GM23338 (cell line): ENCODE measurements around the gene TRAF7. TPM values are rescaled to one million over a fixed set of nuclear protein-coding genes. Genes with fewer than 3 reads are reported as not detected.

ENCODE experiments used
- ATAC-seq: fragments of 200-7000 bp; cut with Tn5 transposase; 3 replicates; pipeline ENCODE4 v1.9.1; 2020
- DNase-seq: peaks from one replicate; pipeline ENCODE4 v3.0.0-alpha.2; 2015; ENCODE audit warnings: low spot score
- H2AFZ ChIP-seq: fragments of 200-600 bp; sonication (generic); 2 replicates; pipeline ENCODE4 v1.8.0; 2016; ENCODE audit warnings: antibody characterized with exemption, mild to moderate bottlenecking, moderate library complexity
- H3F3A ChIP-seq: fragments of 200-600 bp; sonication (generic); replicated peaks from 2 replicates; pipeline ENCODE4 v1.8.0; 2017; ENCODE audit warnings: antibody characterized with exemption, mixed run types, low read depth
- H3K27ac ChIP-seq: fragments of 200-600 bp; sonication (generic); 2 replicates; pipeline ENCODE4 v1.6.1; 2016; ENCODE audit warnings: low read depth
- H3K27me3 ChIP-seq: fragments of 200-600 bp; sonication (generic); 2 replicates; pipeline ENCODE4 v1.8.0; 2016; ENCODE audit warnings: mild to moderate bottlenecking, mixed run types, moderate library complexity; ENCODE audit not compliant: insufficient read depth
- H3K36me3 ChIP-seq: fragments of 200-600 bp; sonication (generic); 2 replicates; pipeline ENCODE4 v1.8.0; 2016; ENCODE audit warnings: mild to moderate bottlenecking; ENCODE audit not compliant: insufficient read depth
- H3K4me1 ChIP-seq: fragments of 200-600 bp; sonication (generic); 2 replicates; pipeline ENCODE4 v1.8.0; 2016; ENCODE audit warnings: mild to moderate bottlenecking, moderate library complexity; ENCODE audit not compliant: insufficient read depth
- H3K4me2 ChIP-seq: fragments of 200-600 bp; sonication (generic); 2 replicates; pipeline ENCODE4 v1.7.1; 2017; ENCODE audit warnings: mixed run types
- H3K4me3 ChIP-seq: fragments of 200-600 bp; sonication (generic); 2 replicates; pipeline ENCODE4 v1.6.1; 2016; ENCODE audit warnings: mixed run types
- H3K79me2 ChIP-seq: fragments of 200-600 bp; sonication (generic); replicated peaks from 2 replicates; pipeline ENCODE4 v1.8.0; 2017; ENCODE audit warnings: mild to moderate bottlenecking; ENCODE audit not compliant: insufficient read depth
- H3K9me2 ChIP-seq: fragments of 200-600 bp; sonication (generic); 2 replicates; pipeline ENCODE4 v1.8.0; 2017; ENCODE audit not compliant: insufficient read depth
- H4K20me1 ChIP-seq: fragments of 200-600 bp; sonication (generic); replicated peaks from 2 replicates; pipeline ENCODE4 v1.8.0; 2017; ENCODE audit warnings: mild to moderate bottlenecking; ENCODE audit not compliant: insufficient read depth
- H3K27ac Mint-ChIP-seq: 2 replicates; pipeline ENCODE4 v1.8.0; 2020; ENCODE audit warnings: inconsistent platforms, mild to moderate bottlenecking, moderate library complexity, mixed read lengths
- H3K27me3 Mint-ChIP-seq: 3 replicates; pipeline ENCODE4 v1.8.0; 2022; ENCODE audit warnings: low read depth, mild to moderate bottlenecking, moderate library complexity, mixed read lengths, inconsistent platforms; ENCODE audit not compliant: insufficient read depth, poor library complexity
- H3K36me3 Mint-ChIP-seq: 3 replicates; pipeline ENCODE4 v1.8.0; 2021; ENCODE audit warnings: low read depth, mild to moderate bottlenecking, inconsistent platforms, moderate library complexity, mixed read lengths
- H3K4me1 Mint-ChIP-seq: 3 replicates; pipeline ENCODE4 v1.8.0; 2020; ENCODE audit warnings: mild to moderate bottlenecking, inconsistent platforms, mixed read lengths
- H3K4me3 Mint-ChIP-seq: 3 replicates; pipeline ENCODE4 v1.8.0; 2021; ENCODE audit warnings: moderate library complexity, mild to moderate bottlenecking, inconsistent platforms, mixed read lengths
- H3K9me3 Mint-ChIP-seq: 3 replicates; pipeline ENCODE4 v1.8.0; 2020; ENCODE audit warnings: moderate library complexity, mild to moderate bottlenecking, inconsistent platforms, mixed read lengths
- CREB1 ChIP-seq: fragments of 250-450 bp; sonication (Bioruptor Pico); IDR thresholded peaks from 2 replicates; pipeline ENCODE4 v1.5.0; 2020; ENCODE audit warnings: low read depth, mild to moderate bottlenecking, moderate library complexity
- ETS1 ChIP-seq: IDR thresholded peaks from 2 replicates; pipeline ENCODE4 v1.6.1; 2016; ENCODE audit warnings: antibody characterized with exemption
- EZH2 ChIP-seq: fragments of 200-600 bp; sonication (generic); IDR thresholded peaks from one replicate; pipeline ENCODE4 v1.8.0; 2017; ENCODE audit warnings: antibody characterized with exemption, mild to moderate bottlenecking, low read depth; ENCODE audit not compliant: unreplicated experiment
- EZH2phosphoT487 ChIP-seq: fragments of 200-600 bp; sonication (generic); IDR thresholded peaks from one replicate; pipeline ENCODE4 v1.8.1; 2018; ENCODE audit warnings: antibody characterized with exemption; ENCODE audit not compliant: unreplicated experiment
- JUNB ChIP-seq: IDR thresholded peaks from one replicate; pipeline ENCODE4 v1.6.1; 2016; ENCODE audit warnings: antibody characterized with exemption; ENCODE audit not compliant: unreplicated experiment
- ZNF331 ChIP-seq: fragments of 250-450 bp; sonication (Bioruptor Pico); IDR thresholded peaks from 2 replicates; pipeline ENCODE4 v1.5.0; 2020; ENCODE audit warnings: low read depth, mild to moderate bottlenecking, moderate library complexity
- polyA plus RNA-seq: library from polyadenylated mRNA; unstranded; fragments of >200 nt; fragmentation: Nextera tagmentation; extraction: Ambion mirVana; gene quantifications from 2 replicates; pipeline ENCODE4 v1.2.1, GENCODE V29; 2016
- total RNA-seq: library from RNA; depleted of rRNA; stranded (reverse); fragments of >200 nt; shearing (Covaris generic); gene quantifications from 2 replicates; pipeline ENCODE4 v1.2.3, GENCODE V29; 2014

Gene TRAF7
- total and polyA plus RNA-seq, 2 experiments from 2014 or later: 36.4 to 133 TPM

GRCh38 chr16:2186505-2186904, 30.9 kb downstream of the TRAF7 start:
- Mint-ChIP-seq H3K4me1 (peaks cover 6% of the 10 kb centered on the region), H3K27me3 (peaks cover 15% of the 10 kb centered on the region), H3K27ac (no peak overlapping the region), H3K36me3 (no peaks in the 10 kb centered on the region; the same call in 2 of the 3 replicates), H3K4me3 (no peak overlapping the region), H3K9me3 (no peaks in the 10 kb centered on the region)
- Histone ChIP-seq H4K20me1 (no peaks in the 10 kb centered on the region), H3K4me2 (no peak overlapping the region), H3K36me3 (no peaks in the 10 kb centered on the region), H3F3A (no peaks in the 10 kb centered on the region), H3K4me1 (no peaks in the 10 kb centered on the region), H3K27me3 (no peaks in the 10 kb centered on the region), H3K79me2 (no peaks in the 10 kb centered on the region), H3K4me3 (no peak overlapping the region), H3K27ac (no peak overlapping the region), H3K9me2 (no peaks in the 10 kb centered on the region), H2AFZ (no peak overlapping the region)
- ATAC-seq (no peak), DNase-seq (no peak)
- TF ChIP-seq EZH2phosphoT487: no peak

GRCh38 chr16:2187212-2187611, 31.6 kb downstream of the TRAF7 start:
- H3K27ac Mint-ChIP-seq: no peak overlapping the region
- no peak for ATAC-seq
- H3K27me3 Mint-ChIP-seq: peaks cover 14% of the 10 kb centered on the region

GRCh38 chr16:2188395-2188794, 32.8 kb downstream of the TRAF7 start:
- TF ChIP-seq ETS1: no peak
- no peak overlapping the region for H3K4me3 Mint-ChIP-seq

More at GRCh38 chr16:2187212-2187611, 31.6 kb downstream of the TRAF7 start:
- no peaks in the 10 kb centered on the region for H3K4me1 ChIP-seq
- H3K36me3 ChIP-seq: no peaks in the 10 kb centered on the region
- no peak overlapping the region for H3K4me3 ChIP-seq
- H3K4me3 Mint-ChIP-seq: no peak overlapping the region
- H3K27me3 ChIP-seq: no peaks in the 10 kb centered on the region
- no peaks in the 10 kb centered on the region for H3K9me3 Mint-ChIP-seq
- no peaks in the 10 kb centered on the region for H4K20me1 ChIP-seq
- TF ChIP-seq CREB1 (CRISPR knock-in tag) (no peak), JUNB (no peak), EZH2 (no peak), ETS1 (no peak), ZNF331 (CRISPR knock-in tag) (no peak)
- H2AFZ ChIP-seq: no peak overlapping the region
- peaks cover 1% of the 10 kb centered on the region; the same call in 1 of the 3 replicates for H3K4me1 Mint-ChIP-seq
- H3K9me2 ChIP-seq: no peaks in the 10 kb centered on the region
- no peak overlapping the region for H3K27ac ChIP-seq
- DNase-seq: no peak
- H3F3A ChIP-seq: 0 out of 2 replicates have a peak, but pooled peaks cover 2% of the 10 kb centered on the region
- H3K4me2 ChIP-seq: no peak overlapping the region
- no peaks in the 10 kb centered on the region; the same call in 2 of the 3 replicates for H3K36me3 Mint-ChIP-seq
- no peaks in the 10 kb centered on the region for H3K79me2 ChIP-seq

More at GRCh38 chr16:2188395-2188794, 32.8 kb downstream of the TRAF7 start:
- H3K27ac ChIP-seq: no peak overlapping the region
- H3K27ac Mint-ChIP-seq: no peak overlapping the region
- no peak overlapping the region for H3K4me3 ChIP-seq
- no peaks in the 10 kb centered on the region for H4K20me1 ChIP-seq
- H3K4me1 ChIP-seq: no peaks in the 10 kb centered on the region
- DNase-seq (no peak), ATAC-seq (no peak)
- H3K36me3 Mint-ChIP-seq: no peaks in the 10 kb centered on the region
- H3F3A ChIP-seq: 0 out of 2 replicates have a peak, but pooled peaks cover 2% of the 10 kb centered on the region
- no peaks in the 10 kb centered on the region for H3K4me1 Mint-ChIP-seq
- H3K9me2 ChIP-seq: no peaks in the 10 kb centered on the region
- H3K36me3 ChIP-seq: no peaks in the 10 kb centered on the region
- H3K27me3 ChIP-seq: no peaks in the 10 kb centered on the region
- H3K9me3 Mint-ChIP-seq: no peaks in the 10 kb centered on the region
- no peaks in the 10 kb centered on the region for H3K79me2 ChIP-seq
- no peak overlapping the region for H2AFZ ChIP-seq
- H3K27me3 Mint-ChIP-seq: peaks cover 13% of the 10 kb centered on the region
- H3K4me2 ChIP-seq: no peak overlapping the region
